IPS DF 4.7 (cell line): ENCODE measurements around the gene DHX15.

Source experiments
- DNase-seq: peaks from one replicate; pipeline ENCODE4 v3.0.0-alpha.2; 2013; ENCODE audit warnings: low spot score; ENCODE audit errors: extremely low read depth

The DHX15 gene

GRCh38 chr4:24583451-24584210, 723 bp downstream of the DHX15 start:
- DNase-seq = peak; percentile 5

DNA sequence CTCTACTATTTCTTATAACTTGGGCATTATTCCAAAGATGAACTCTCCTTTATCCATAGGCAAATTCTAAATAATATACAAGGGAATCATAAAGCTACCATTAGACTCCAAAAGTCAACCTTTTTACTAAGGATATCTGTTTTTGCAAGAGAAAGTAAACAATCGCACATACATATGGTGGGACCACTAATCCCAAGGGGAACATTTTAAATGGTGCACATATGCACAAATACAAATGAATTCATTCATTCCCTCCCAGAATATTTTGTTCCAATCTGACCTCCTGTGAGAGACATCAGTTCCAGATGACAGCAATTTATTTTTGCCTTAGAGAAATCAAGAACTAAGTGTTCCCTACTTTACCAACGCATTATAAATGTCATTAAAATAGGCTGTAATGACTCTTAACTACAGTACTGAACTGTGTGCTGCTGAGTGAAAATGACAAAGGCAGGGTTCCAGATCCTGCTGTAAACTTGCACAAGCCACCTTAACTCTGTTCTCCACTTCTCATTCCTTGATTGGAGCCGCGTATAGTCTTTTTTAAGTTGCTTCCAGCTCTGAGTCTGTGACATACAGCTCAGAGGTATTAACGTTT, 2.0 kb downstream of the DHX15 start:
- no peak for DNase-seq

DNA sequence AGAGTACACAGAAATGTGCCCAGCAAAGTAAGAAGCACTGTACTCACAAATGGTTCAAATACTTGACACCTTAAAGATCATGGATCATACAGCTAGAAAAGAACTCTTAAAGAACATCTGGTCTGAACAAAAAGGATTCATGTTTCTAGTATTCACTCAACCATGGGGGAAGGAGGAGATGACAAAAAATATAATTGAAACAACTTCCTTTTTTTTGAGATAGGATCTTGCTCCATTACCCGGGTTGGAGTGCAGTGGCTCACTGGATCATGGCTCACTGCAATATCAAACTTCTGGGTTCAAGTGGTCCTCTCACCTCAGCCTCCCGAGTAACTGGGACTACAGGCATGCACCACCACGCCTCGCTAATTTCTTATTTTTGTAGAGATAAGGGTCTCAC, 6.0 kb downstream of the DHX15 start:
- DNase-seq = no peak

DNA sequence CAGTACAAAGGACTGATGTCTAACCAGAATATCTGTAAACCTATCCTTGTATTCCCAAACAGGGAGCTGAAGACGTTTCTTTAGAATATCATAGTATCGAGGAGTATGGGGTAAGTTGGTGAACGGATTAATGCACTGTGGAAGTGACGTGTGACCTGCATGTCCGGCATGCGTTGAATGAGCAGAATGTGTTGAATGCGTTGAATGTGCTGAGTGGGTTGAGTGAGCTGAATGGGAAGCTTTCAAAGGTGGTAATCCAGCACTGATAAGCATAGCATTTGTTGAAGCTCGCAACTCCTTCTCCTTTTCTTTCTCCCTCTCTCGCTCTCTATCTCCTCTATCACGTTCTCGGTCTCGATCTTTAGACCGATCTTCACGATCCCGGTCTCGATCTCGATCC, 8.1 kb downstream of the DHX15 start:
- DNase-seq = no peak

DNA sequence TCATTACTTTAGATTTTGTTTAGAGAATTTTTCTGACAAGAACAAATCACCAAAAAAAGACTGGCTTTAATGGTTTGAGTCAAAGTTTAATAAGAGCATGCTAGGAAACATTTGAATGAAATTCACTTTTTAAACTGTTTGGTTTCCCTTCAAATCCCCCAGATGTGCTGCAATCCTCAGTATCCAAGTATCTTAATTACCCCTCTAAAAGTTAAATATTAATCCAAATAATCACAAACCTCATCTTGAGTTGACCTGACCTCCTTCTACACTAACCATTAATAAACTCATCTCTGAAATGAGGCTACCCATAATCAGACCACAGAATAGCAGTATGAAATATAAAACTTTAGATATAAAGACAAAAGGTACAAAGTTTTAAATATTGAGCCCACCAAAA, 10.1 kb downstream of the DHX15 start:
- DNase-seq = no peak

- DNase-seq = no peak
Measured at GRCh38 chr4:24573582-24573981, 10.8 kb downstream of the DHX15 start.

GRCh38 chr4:24570574-24571236, 13.6 kb downstream of the DHX15 start:
- no peak for DNase-seq

DNA sequence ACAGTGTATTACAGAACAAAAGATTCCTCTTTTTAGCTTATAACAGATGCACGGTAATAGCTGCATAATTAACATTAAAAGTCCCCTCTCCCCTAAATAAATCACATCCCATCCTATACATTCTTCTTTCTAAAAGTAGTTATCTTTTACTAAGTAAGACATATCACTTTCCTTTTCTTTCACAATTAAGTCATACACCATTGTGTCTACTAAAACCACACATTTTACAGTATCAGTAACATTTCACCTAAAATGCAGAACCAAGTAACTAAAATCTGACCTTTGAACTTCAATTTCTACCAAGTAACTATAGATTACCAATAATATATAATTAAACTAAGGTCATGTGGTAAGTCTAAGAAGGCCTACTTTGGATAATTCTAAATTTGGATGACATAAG, 14.2 kb downstream of the DHX15 start:
- DNase-seq = no peak

GRCh38 chr4:24569662-24570061, 14.7 kb downstream of the DHX15 start:
- DNase-seq = no peak

- DNase-seq = no peak
Measured at GRCh38 chr4:24568425-24568824, 15.9 kb downstream of the DHX15 start.

DNA sequence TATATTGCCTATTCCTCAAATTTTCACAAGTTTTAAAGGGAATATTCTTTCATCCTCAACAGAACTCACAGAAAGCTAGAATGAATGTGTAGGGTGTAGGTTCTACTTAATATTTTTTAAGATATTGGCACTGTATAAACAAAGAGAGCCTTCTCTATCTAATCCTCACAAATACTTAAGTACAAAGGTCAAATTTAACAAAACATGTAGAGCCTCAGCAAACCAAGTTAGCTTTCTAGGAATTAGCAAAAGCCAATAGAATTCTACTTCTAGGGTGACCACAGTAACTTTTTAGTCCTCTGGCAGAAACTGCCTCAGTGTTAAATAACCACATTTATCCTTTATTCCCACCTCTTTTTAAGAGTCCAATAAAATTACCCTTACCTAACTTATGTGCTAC, 19.3 kb downstream of the DHX15 start:
- DNase-seq = no peak

- DNase-seq = no peak
Measured at GRCh38 chr4:24564488-24564887, 19.9 kb downstream of the DHX15 start.

GRCh38 chr4:24561438-24562139, 22.8 kb downstream of the DHX15 start:
- no peak for DNase-seq

- no peak for DNase-seq
Measured at GRCh38 chr4:24560868-24561368, 23.4 kb downstream of the DHX15 start.

DNA sequence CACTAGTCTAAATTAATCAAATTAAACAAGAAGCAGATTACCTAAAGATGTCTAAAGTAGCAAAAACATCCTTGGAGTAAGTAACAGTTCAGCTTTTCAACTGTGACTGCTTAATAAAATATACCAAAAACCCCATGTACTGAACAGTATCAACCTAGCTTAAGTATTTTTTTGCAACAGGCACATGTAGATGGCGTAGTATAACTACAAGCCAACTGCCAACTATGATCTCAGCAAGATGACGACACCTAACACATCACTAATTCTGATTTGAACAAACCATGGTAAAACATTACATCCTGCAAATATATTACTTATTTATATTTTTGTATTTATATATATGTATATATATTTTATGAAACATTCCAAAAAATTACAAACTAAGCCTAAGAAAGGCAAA, 24.5 kb downstream of the DHX15 start:
- DNase-seq = no peak

- DNase-seq = no peak
Measured at GRCh38 chr4:24559032-24559821, 25.1 kb downstream of the DHX15 start.

- DNase-seq = no peak
Measured at GRCh38 chr4:24557026-24558025, 27.0 kb downstream of the DHX15 start.

GRCh38 chr4:24551492-24552289, 32.7 kb downstream of the DHX15 start:
- DNase-seq = no peak
